GM21717 (cell line): ENCODE results near the gene CXCR1.
"Not testable (repeated sequence)": the region's sequence is repeated elsewhere in the genome, so short reads cannot be mapped to it uniquely, and the experiment has no call there.

ENCODE experiments used
- ATAC-seq: cut with Tn5 transposase; IDR thresholded peaks from one replicate; pipeline ENCODE4 v1.9.1; 2021; ENCODE audit warnings: mild to moderate bottlenecking, moderate library complexity; ENCODE audit not compliant: unreplicated experiment

The CXCR1 gene

GRCh38 chr2:218162814-218163213 is 3.9 kb downstream of the CXCR1 start:
- ATAC-seq, result no peak

- no peak for ATAC-seq
These were observed 5.1 kb downstream of the CXCR1 start for GRCh38 chr2:218161644-218162043.

GRCh38 chr2:218155953-218156479 is 10.7 kb downstream of the CXCR1 start:
- ATAC-seq, result no peak

GRCh38 chr2:218152777-218153176 is 14.0 kb downstream of the CXCR1 start:
- ATAC-seq, result no peak

GRCh38 chr2:218152172-218152571 is 14.6 kb downstream of the CXCR1 start:
- ATAC-seq, result no peak

- ATAC-seq, result no peak
These were observed 16.8 kb downstream of the CXCR1 start for GRCh38 chr2:218149848-218150440.

- no peak for ATAC-seq
These were observed 17.7 kb downstream of the CXCR1 start for GRCh38 chr2:218149098-218149497.

GRCh38 chr2:218146056-218146455 is 20.7 kb downstream of the CXCR1 start:
- ATAC-seq, result no peak

- ATAC-seq, result no peak
These were observed 21.6 kb downstream of the CXCR1 start for GRCh38 chr2:218145124-218145523.

- no peak for ATAC-seq
These were observed 28.7 kb downstream of the CXCR1 start for GRCh38 chr2:218138047-218138446.

GRCh38 chr2:218137514-218137913 is 29.2 kb downstream of the CXCR1 start:
- no peak for ATAC-seq

- no peak for ATAC-seq
These were observed 35.9 kb downstream of the CXCR1 start for GRCh38 chr2:218130822-218131221.

GRCh38 chr2:218130377-218130776 is 36.4 kb downstream of the CXCR1 start:
- no peak for ATAC-seq

- no peak for ATAC-seq
These were observed 37.2 kb downstream of the CXCR1 start for GRCh38 chr2:218129458-218130135.

GRCh38 chr2:218128781-218129457 is 37.8 kb downstream of the CXCR1 start:
- no peak for ATAC-seq

GRCh38 chr2:218127929-218128455 is 38.8 kb downstream of the CXCR1 start:
- no peak for ATAC-seq

GRCh38 chr2:218125626-218126080 is 41.1 kb downstream of the CXCR1 start, which contains the start of gene CXCR2:
CXCR2 (plus strand) TSS chr2:218126028; CDS start chr2:218134802, 8,774 bp downstream.
- ATAC-seq, result no peak

GRCh38 chr2:218125095-218125494 is 41.7 kb downstream of the CXCR1 start:
- no peak for ATAC-seq

- no peak for ATAC-seq
These were observed 42.8 kb downstream of the CXCR1 start for GRCh38 chr2:218123986-218124385.

GRCh38 chr2:218122286-218122685 is 44.5 kb downstream of the CXCR1 start:
- not testable (repeated sequence) for ATAC-seq

GRCh38 chr2:218121789-218122188 is 45.0 kb downstream of the CXCR1 start:
- not testable (repeated sequence) for ATAC-seq
